ENCODE results near the gene SKI. TPM values are rescaled to one million over a fixed set of nuclear protein-coding genes. Genes with fewer than 3 reads are reported as not detected.

The SKI gene
- total and polyA plus RNA-seq, 9 of the 15 experiments (the other 6 are each of a cell fraction or from before 2014, with no cell fraction given) = 0.10 to 60.5 (median 4.6) TPM

DNA sequence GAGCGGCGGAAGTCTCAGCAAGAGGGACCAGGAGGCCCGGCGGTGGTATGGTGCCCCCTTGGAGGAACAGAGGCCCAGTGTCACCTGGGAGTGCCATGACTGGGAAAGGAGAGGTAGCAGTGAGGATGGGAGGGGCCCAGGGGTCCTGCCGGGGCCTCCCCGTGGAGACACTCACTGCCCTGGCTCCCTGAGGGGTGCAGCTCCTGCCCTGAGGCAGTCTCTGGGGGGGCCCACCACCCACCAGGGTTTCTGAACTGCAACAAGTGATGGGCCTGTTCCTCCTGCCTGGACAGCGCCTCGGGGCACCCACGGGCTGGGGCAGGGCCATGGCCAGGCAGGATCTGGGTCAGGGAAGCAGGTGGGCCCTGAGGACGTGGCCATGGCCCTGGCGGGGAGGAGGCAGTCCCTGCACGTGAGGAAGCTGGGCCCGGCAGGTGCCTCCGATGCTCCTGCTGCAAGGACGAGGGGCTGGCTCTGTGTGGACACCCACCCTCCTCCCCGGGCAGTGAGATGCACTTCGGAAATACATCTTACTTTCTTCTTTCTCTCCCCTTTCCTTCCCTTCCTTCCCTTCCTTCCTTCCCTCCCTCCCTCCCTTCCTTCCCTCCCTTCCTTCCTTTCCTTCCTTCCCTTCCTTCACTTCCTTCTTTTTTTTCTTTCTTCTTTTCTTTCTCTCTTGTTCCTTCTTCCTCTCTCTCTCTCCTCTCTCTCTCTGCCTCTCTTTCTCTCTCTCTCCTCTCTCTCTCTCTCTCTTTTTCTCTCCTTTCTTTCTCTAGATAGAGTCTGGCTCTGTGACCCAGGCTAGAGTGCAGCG lies 96.6 kb downstream of the SKI start (continued):
- TF ChIP-seq, protein P1, sequence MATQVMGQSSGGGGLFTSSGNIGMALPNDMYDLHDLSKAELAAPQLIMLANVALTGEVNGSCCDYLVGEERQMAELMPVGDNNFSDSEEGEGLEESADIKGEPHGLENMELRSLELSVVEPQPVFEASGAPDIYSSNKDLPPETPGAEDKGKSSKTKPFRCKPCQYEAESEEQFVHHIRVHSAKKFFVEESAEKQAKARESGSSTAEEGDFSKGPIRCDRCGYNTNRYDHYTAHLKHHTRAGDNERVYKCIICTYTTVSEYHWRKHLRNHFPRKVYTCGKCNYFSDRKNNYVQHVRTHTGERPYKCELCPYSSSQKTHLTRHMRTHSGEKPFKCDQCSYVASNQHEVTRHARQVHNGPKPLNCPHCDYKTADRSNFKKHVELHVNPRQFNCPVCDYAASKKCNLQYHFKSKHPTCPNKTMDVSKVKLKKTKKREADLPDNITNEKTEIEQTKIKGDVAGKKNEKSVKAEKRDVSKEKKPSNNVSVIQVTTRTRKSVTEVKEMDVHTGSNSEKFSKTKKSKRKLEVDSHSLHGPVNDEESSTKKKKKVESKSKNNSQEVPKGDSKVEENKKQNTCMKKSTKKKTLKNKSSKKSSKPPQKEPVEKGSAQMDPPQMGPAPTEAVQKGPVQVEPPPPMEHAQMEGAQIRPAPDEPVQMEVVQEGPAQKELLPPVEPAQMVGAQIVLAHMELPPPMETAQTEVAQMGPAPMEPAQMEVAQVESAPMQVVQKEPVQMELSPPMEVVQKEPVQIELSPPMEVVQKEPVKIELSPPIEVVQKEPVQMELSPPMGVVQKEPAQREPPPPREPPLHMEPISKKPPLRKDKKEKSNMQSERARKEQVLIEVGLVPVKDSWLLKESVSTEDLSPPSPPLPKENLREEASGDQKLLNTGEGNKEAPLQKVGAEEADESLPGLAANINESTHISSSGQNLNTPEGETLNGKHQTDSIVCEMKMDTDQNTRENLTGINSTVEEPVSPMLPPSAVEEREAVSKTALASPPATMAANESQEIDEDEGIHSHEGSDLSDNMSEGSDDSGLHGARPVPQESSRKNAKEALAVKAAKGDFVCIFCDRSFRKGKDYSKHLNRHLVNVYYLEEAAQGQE (IDR thresholded peaks at IDR 0.05; ENCODE audit: borderline replicate concordance) = no peak
- TF ChIP-seq, protein P1 (CRISPR knock-in tag; IDR thresholded peaks at IDR 0.05; ENCODE audit: low read depth) = no peak
- TF ChIP-seq KLF10 (CRISPR knock-in tag; IDR thresholded peaks at IDR 0.05) = no peak
- no peak for TF ChIP-seq HIVEP1 (CRISPR knock-in tag; IDR thresholded peaks at IDR 0.05)

Data from K562 (cell line).